ENCODE data around the gene PNPLA6.
"Not testable (repeated sequence)": the region's sequence is repeated elsewhere in the genome, so short reads cannot be mapped to it uniquely, and the experiment has no call there.

PNPLA6 gene

DNA sequence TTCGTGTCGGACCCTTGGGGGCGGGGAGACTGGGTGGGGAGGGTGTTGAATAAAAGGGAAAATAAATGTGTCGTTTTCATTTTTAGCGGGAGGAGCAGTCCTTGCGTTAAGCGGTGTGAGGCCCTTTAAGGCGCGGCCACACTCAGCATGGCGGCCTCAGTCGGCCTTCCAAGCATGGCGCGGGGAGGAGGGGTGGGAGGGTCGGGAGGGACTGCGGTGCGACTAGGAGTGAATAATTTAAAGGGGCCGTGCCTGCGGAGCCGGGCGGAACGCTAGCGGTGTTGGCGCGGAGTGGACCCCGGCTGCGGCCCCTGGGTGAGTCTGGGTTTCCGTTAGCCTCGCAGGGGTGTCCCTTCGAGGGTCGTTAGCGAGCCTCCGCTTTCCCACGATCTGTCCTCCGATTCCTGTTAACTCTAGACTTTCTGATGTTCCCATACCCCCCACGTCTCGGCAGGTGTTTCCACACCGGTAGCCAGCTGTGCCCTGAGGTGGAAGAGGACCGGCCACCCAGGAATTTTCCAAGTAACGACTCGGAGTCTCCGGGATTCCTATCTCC, 1.5 kb upstream of the PNPLA6 start:
- DNase-seq (ENCODE audit: low spot score): peak; percentile 95

DNA sequence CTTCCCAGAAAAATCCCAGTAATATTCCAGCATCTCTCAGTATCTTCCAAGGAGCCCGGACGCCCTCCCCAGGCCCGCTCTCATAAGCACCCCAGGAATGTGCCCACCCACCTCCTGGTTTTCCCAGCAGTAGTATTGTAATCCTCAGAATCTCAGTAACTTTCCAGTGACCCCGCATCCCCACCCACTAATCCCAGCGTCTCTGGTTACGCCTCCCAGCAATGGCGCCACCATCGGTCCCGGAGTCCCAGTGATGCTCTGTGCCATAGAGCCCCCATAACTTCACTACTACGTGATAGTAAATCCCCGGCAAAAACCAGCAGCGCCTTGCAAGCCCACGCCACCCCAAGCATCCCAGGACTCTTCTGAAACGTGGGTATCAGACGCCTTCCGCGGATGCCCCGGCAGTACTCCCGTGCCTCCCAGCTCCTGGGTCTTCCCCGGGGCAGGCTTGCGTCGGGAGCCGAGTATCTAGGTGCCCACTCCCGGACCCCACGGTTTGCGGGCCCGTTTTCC, 928 bp upstream of the PNPLA6 start:
- DNase-seq (ENCODE audit: low spot score): peak; percentile 89

DNA sequence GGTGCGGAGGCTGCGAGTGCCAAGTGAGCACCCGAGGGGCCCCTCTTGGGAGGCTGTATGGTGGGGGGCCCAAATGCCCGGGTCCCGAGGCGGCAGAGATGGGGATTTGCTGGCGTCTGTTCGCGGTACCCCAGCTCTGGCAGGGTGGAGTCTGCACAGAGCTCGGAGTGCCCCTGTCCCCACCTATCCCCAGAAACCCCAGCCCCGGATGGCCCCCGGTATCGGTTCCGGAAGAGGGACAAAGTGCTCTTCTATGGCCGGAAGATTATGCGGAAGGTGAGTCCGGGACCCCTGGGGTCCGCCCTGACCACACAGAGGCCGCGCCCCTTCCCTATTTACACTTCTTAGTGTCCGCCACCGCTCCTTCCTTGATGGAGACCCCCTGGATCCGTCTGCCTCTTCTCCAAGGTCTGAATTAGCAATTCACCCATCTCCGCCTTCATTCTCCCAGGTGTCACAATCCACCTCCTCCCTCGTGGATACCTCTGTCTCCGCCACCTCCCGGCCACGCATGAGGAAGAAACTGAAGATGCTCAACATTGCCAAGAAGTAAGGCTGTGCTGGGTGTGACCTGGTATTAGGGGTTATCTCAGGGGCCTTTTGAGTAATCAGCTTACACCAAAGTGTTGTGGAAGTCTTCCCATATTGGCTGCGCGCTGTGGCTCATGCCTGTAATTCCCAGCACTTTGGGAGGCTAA, 630 bp downstream of the PNPLA6 start:
- DNase-seq (ENCODE audit: low spot score): no peak

DNA sequence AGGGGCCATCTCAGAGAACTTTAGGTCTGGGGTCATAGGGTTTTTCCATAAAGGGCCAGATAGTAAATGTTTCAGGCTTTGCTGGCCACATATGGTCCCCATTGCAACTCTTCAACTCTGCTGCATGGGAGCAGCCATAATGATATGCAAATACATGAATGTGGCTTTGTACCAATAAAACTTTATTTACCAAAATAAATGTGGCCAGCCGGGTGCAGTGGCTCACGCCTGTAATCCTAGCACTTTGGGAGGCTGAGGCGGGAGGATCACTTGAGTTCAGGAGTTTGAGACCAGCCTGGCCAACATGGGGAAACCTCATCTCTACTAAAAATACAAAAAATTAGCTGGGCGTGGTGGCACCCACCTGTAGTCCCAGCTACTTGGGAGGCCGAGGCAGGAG, 3.5 kb downstream of the PNPLA6 start:
- DNase-seq (ENCODE audit: low spot score): not testable (repeated sequence)

DNA sequence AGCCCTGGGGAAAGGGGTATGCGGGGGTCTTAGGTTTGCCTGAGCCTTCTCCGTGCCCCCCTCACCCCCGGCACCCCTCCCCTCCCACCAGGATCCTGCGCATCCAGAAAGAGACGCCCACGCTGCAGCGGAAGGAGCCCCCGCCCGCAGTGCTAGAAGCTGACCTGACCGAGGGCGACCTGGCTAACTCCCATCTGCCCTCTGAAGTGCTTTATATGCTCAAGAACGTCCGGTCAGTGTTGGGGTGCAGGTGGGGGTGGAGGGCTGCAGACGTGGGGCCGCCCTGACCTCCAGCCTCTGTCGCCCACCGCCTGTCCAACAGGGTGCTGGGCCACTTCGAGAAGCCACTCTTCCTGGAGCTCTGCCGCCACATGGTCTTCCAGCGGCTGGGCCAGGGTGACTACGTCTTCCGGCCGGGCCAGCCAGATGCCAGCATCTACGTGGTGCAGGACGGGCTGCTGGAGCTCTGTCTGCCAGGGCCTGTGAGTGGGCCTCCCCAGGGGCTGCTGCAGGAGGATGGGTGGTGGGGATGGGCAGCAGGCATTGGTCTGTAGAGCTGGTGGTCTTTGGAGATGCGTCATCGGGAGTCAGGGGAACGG, 4.4 kb downstream of the PNPLA6 start:
- DNase-seq (ENCODE audit: low spot score): no peak

DNA sequence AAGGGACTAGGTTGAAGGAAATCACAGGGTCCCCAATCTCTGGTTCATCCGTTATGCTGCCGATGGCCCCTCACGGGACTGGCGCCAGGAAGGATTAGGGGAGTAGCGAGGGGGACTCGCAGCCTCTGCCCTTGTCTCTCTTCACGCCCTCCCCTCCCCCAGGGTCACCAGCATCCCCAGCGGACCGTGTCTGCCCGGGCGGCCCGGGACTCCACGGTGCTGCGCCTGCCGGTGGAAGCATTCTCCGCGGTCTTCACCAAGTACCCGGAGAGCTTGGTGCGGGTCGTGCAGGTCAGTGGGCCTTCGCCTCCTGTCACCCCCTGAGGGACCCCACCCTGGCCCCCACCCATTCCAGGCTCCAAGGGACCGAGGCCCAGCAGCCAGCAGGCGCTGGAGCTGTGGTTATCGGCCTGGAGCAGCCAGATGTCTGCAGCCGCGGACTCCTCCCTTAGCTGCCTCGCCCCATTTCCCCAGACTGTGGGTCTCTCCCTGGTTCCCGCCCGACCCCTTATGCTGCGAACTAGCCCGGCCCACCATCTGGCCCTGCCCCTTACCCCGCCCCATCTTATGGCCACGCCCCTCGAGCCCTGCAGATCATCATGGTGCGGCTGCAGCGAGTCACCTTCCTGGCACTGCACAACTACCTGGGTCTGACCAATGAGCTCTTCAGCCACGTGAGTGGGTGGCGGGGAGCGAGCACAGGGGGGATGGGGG, 5.4 kb downstream of the PNPLA6 start:
- DNase-seq (ENCODE audit: low spot score): no peak

DNA sequence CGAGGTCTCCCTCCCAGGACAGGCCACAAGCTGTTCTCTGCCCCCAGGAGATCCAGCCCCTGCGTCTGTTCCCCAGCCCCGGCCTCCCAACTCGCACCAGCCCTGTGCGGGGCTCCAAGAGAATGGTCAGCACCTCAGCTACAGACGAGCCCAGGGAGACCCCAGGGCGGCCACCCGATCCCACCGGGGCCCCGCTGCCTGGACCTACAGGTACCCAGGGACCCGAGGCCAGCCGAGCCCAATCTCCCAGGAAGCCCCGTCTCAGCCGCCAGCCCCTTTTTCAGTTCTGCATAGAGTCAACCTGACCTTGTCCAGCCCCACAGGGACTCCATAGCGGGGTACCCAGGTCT, 5.9 kb downstream of the PNPLA6 start:
- DNase-seq (ENCODE audit: low spot score): no peak

DNA sequence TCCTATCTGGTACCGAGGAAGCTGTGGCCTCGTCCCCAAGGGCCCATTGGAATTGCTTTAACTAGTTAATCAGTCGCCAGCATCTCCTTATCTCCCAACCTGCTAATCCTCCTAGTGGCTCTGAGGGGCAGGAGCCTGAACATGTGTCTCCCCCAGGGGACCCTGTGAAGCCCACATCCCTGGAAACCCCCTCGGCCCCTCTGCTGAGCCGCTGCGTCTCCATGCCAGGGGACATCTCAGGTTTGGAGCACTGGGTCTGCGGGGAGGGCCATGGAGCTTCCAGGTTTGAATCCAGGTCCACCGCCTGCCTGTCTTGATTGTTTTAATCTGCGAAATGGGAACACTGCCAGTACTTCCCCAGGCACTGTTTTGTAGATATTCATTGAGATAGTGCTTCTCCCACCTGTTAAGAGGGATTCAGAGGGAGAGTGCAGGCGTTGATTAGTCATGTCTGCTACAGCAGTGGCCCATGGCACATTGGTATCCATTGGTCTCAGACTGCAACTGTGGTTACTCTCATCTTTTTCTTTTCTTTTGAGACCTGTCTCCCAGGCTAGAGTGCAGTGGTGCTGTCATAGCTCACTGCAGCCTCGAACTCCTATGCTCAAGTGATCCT, 6.4 kb downstream of the PNPLA6 start:
- DNase-seq (ENCODE audit: low spot score): no peak

DNA sequence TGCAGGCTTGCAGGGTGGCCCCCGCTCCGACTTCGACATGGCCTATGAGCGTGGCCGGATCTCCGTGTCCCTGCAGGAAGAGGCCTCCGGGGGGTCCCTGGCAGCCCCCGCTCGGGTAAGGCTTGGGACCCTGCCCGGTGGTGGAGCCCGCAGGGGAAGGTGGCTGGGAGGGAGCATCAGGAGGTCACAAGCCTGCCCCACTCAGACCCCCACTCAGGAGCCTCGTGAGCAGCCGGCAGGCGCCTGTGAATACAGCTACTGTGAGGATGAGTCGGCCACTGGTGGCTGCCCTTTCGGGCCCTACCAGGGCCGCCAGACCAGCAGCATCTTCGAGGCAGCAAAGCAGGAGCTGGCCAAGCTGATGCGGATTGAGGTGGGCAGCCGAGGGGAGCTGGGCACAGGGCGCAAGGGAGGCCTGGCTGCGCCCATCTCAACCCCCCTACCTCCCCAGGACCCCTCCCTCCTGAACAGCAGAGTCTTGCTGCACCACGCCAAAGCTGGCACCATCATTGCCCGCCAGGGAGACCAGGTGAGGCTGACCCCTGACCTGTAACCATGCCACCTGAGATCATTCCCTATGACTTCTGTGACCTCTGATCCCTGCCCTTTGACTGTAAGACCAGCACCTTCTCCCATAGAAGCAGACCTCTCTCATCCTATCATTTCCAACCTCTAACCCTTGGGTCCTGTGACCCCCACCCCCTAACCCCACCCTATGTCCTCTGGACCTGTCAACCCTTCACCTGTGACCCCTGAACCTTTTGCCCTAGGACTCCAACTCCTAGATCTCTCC, 7.2 kb downstream of the PNPLA6 start:
- DNase-seq (ENCODE audit: low spot score): no peak

DNA sequence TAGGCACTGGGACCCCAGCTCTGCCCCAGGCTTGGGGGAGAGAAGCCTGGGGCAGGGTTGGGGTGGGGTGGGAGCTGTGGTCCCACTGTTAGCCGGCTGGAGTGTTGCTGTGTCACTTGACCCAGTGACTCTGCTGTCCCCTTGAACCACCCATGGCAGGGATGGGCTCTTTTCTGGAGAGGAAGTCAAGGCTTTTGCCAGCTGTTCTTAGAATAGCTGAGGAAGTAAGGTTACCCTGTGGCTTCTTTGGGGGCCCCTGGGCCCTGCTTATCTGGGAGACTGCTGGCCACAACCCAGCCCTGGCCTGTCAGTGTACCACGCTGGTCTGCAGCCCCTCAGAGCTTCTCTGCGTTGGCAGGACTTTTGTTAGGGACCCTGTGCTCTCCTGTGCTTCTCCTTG, 9.1 kb downstream of the PNPLA6 start:
- no peak for DNase-seq (ENCODE audit: low spot score)

DNA sequence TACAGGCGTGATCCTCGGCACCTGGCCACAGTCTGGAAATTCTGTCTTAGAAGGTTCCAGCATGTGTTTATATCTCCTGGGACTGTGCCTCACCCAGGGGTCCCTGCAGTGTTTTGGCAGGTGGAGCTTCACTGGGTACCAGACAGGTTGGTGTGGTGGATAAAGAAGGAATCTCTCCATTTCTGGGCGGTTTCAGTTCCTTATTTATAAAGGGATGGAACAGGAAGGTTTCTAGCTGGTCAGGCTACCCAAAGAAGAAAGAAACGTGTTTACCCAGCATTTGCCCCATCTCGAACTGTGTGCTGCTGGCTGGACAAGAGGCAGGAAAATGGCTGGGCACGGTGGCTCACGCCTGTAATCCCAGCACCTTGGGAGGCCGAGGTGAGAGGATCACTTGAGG, 9.8 kb downstream of the PNPLA6 start:
- no peak for DNase-seq (ENCODE audit: low spot score)

DNA sequence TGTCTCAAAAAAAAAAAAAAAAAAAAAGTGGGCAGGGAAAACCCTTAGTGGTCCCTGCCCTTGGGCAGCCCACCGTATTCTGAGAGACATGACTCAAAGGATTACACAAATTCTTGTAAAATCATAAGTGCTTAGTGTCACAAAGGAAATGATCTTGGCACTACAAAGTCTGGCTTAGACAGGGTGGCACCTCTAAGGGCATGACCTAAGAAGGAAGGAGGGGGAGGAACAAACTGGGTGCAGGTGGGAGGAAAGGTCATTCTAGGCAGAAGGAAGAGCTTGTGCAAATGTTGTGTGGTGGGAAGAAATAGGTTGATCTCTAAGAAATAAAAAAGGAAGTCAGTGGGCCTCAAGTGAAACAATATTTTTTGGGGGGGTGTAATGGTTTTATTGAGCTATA, 10.4 kb downstream of the PNPLA6 start:
- no peak for DNase-seq (ENCODE audit: low spot score)

DNA sequence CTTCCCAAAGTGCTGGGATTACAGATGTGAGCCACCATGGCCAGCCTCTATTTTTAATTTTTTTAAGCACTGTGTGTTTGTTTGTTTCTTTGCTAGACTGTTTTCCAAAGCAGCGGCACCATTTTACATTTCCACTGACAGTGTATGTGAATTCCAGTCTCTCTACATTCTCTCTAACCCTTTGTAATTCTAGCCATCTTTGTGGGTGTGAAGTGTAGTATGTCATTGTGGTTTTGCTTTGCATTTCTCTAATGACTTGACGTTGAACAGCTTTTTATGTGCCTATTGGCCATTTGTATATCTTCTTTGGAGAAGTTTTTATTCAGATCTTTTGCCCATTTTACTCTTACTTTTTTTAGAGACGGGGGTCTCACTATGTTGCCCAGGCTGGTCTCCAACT, 11.6 kb downstream of the PNPLA6 start:
- DNase-seq (ENCODE audit: low spot score): no peak

DNA sequence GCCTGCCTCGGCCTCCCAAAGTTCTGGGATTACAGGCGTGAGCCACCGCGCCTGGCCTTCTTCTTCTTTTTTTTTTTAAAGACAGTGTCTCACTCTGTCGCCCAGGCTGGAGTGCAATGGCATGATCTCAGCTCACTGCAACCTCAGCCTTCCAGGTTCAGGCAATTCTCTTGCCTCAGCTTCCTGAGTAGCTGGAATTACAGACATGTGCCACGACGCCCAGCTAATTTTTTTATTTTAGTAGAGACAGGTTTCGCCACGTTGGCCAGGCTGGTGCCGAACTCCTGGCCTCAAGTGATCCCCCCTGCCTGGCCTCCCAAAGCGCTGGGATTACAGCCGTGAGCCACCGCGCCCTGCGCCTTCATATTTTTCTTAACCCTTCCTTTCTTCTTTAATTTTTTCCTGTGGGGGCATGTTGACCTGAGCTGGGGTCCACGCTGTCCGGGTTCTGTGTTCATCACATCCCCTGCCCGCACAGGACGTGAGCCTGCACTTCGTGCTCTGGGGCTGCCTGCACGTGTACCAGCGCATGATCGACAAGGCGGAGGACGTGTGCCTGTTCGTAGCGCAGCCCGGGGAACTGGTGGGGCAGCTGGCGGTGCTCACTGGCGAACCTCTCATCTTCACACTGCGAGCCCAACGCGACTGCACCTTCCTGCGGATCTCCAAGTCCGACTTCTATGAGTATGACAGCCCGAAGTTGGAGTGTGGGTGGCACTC, 14.1 kb downstream of the PNPLA6 start:
- DNase-seq (ENCODE audit: low spot score): no peak

DNA sequence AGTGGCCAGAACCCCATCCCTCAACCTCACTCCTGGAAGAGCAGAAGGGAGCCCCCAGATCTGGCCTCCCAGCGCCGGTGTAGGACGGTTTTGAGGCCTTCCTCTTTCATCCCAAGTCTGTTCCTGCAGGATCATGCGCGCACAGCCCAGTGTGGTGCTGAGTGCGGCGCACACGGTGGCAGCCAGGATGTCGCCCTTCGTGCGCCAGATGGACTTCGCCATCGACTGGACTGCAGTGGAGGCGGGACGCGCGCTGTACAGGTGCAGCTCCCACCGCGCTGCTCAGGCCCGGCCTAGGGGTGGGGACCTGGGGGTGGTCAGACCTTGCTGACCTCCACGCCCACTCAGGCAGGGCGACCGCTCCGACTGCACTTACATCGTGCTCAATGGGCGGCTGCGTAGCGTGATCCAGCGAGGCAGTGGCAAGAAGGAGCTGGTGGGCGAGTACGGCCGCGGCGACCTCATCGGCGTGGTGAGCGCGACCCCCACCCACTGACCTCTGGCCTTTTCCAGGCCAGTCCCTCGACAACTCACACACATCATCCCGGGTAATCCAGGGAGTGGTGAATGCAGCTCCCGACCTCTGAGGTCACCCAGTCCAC, 14.8 kb downstream of the PNPLA6 start:
- no peak for DNase-seq (ENCODE audit: low spot score)

DNA sequence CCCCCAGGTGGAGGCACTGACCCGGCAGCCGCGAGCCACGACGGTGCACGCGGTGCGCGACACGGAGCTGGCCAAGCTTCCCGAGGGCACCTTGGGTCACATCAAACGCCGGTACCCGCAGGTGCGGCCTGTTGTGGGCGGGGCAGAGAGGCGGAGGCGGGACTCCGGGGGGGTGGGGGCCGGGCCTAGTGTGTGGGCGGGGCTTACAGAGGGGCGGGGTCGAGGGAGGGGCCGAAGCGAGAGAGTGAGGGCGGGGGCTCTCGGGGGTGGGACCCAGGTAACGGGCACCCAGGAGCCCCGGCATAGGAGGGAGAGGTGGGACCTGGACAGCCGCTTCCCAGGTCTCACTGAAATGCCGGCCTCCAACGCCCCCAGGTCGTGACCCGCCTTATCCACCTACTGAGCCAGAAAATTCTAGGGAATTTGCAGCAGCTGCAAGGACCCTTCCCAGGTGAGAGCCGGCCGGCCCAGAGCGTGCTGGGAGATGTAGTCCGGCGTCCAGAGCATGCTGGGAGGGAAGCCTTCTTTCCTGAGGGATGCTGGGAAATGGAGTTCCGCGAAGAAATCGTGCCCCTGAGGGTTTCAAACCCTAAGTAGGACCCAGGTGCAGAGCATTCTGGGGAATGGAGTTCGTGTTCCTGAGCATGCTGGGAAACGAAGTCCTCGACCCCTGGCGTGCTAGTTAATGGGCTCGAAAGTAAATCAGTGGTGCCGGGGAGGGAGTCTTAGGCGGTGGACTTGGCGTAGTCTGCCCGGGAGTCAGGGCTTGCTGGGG, 15.7 kb downstream of the PNPLA6 start:
- DNase-seq (ENCODE audit: low spot score): peak; percentile 97

DNA sequence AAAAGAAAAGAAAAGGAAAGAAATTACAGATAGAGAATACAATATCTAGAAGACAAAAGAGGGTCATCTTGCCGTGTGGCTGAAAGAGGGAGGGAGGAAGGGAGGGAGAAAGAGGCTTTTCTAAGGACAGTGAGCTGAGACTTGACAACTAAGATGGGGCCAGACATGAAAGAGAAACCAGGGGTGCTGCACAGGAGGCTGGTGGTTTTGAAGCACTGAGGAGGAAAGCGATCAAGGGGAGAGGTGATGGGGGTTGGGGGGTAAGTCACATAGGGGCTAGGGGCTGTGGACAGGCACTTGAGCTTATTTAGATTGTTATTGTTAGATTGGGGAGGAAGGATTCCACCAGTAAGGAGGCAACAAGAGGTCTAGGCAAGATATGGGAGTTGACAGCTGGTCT, 17.3 kb downstream of the PNPLA6 start:
- DNase-seq (ENCODE audit: low spot score): no peak

DNA sequence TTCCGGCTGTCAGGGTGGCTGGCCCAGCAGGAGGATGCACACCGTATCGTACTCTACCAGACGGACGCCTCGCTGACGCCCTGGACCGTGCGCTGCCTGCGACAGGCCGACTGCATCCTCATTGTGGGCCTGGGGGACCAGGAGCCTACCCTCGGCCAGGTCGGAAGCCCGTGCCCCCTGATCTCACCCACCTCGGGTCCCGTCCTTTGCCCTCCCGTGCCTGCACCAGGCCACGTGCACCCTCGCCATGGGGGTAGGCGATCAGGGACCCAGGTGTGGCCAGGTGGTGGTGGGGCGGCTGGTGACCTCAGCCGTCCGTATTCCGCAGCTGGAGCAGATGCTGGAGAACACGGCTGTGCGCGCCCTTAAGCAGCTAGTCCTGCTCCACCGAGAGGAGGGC, 19.0 kb downstream of the PNPLA6 start:
- no peak for DNase-seq (ENCODE audit: low spot score)

DNA sequence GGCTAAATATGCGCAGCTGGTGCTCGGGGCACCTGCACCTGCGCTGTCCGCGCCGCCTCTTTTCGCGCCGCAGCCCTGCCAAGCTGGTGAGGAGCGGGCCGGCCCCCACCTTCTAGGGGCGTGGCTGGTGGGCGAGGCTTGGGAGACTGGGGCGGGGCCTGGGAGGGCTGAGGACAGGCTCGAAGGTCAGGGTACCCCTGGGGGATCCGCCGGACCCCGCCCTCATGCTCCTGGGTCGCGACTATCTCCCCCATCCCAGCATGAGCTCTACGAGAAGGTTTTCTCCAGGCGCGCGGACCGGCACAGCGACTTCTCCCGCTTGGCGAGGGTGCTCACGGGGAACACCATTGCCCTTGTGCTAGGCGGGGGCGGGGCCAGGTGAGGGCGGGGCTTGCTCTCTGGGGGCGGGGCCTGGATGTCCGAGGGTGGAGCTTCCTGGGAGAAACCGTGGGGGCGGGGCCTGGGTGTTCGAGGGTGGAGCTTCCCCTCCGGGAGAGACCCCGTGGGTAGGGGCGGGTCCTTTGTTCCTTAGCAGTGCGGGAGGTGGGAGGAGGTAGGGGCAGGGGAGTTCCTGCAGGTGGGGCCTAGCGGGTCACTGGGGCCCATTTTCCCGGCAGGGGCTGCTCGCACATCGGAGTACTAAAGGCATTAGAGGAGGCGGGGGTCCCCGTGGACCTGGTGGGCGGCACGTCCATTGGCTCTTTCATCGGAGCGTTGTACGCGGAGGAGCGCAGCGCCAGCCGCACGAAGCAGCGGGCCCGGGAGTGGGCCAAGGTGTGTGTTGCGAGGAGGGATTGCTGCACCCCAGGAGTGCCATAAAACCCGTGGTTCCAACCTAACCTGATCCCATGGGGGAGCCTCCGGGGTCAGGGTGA, 19.7 kb downstream of the PNPLA6 start:
- no peak for DNase-seq (ENCODE audit: low spot score)
